Keratinocyte (primary cell): ENCODE data around the gene SH3RF1.

Source experiments
- EZH2 ChIP-seq: IDR thresholded peaks from one replicate; pipeline ENCODE4 v1.6.1; 2012; ENCODE audit warnings: inconsistent platforms, mild to moderate bottlenecking, low read length, moderate library complexity
- TF ChIP-seq, protein P1 (sequence below), 3 experiments: IDR thresholded peaks in 1 of 3; conservative IDR thresholded peaks in 1 of 3; optimal IDR thresholded peaks in 1 of 3; 2 replicates in 2 of 3; 3 replicates in 1 of 3; pipeline versions ENCODE3 to v1.5.1; 2011; ENCODE audit warnings: low read length in 3 of 3, mild to moderate bottlenecking in 3 of 3, moderate library complexity in 2 of 3, control low read depth in 1 of 3, inconsistent platforms in 1 of 3; ENCODE audit not compliant: insufficient read depth in 2 of 3; ENCODE audit errors: extremely low read depth in 1 of 3

- TF ChIP-seq, protein P1, sequence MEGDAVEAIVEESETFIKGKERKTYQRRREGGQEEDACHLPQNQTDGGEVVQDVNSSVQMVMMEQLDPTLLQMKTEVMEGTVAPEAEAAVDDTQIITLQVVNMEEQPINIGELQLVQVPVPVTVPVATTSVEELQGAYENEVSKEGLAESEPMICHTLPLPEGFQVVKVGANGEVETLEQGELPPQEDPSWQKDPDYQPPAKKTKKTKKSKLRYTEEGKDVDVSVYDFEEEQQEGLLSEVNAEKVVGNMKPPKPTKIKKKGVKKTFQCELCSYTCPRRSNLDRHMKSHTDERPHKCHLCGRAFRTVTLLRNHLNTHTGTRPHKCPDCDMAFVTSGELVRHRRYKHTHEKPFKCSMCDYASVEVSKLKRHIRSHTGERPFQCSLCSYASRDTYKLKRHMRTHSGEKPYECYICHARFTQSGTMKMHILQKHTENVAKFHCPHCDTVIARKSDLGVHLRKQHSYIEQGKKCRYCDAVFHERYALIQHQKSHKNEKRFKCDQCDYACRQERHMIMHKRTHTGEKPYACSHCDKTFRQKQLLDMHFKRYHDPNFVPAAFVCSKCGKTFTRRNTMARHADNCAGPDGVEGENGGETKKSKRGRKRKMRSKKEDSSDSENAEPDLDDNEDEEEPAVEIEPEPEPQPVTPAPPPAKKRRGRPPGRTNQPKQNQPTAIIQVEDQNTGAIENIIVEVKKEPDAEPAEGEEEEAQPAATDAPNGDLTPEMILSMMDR (optimal IDR thresholded peaks at IDR 0.05 in 1 of 3, IDR thresholded peaks at IDR 0.05 in 1 of 3, conservative IDR thresholded peaks at IDR 0.05 in 1 of 3; ENCODE audit: extremely low read depth in 1 of 3, insufficient read depth in 2 of 3, low read length in 3 of 3), result no peak
- TF ChIP-seq EZH2, result no peak
These were observed 12.6 kb downstream of the SH3RF1 start for GRCh38 chr4:169258141-169258540.
